Endothelial cell (in vitro differentiated cells): ENCODE results near the gene TNIK. TPM values are rescaled to one million over a fixed set of nuclear protein-coding genes. Genes with fewer than 3 reads are reported as not detected.

Experiments used
- DNase-seq: peaks from one replicate; pipeline ENCODE4 v3.0.0; 2021; ENCODE audit warnings: low spot score
- H3K27ac Mint-ChIP-seq: one replicate; pipeline ENCODE4 v1.8.0; 2021; ENCODE audit warnings: mixed read lengths, inconsistent platforms; ENCODE audit not compliant: unreplicated experiment
- H3K27me3 Mint-ChIP-seq: one replicate; pipeline ENCODE4 v1.8.0; 2021; ENCODE audit warnings: mild to moderate bottlenecking, moderate library complexity, mixed read lengths, inconsistent platforms; ENCODE audit not compliant: unreplicated experiment
- H3K36me3 Mint-ChIP-seq: one replicate; pipeline ENCODE4 v1.8.0; 2021; ENCODE audit warnings: mild to moderate bottlenecking, low read depth, mixed read lengths, inconsistent platforms; ENCODE audit not compliant: unreplicated experiment
- H3K4me1 Mint-ChIP-seq: one replicate; pipeline ENCODE4 v1.8.0; 2021; ENCODE audit warnings: mild to moderate bottlenecking, mixed read lengths, inconsistent platforms; ENCODE audit not compliant: unreplicated experiment
- H3K4me3 Mint-ChIP-seq: one replicate; pipeline ENCODE4 v1.8.0; 2021; ENCODE audit warnings: mild to moderate bottlenecking, mixed read lengths, inconsistent platforms; ENCODE audit not compliant: unreplicated experiment
- H3K9me3 Mint-ChIP-seq: one replicate; pipeline ENCODE4 v1.8.0; 2021; ENCODE audit warnings: mixed read lengths, inconsistent platforms; ENCODE audit not compliant: unreplicated experiment
- CTCF ChIP-seq: fragments of 200-600 bp; sonication (generic); IDR thresholded peaks from one replicate; pipeline ENCODE4 v1.5.0; 2021; ENCODE audit warnings: antibody characterized with exemption; ENCODE audit not compliant: unreplicated experiment
- total RNA-seq: library from RNA; stranded (reverse); fragmentation: NEBNext Ultra II Directional; extraction: Animal tissue kit (Norgen Biotek cat#: 25700); gene quantifications from one replicate; pipeline ENCODE4 v1.2.1, GENCODE V29; 2021; ENCODE audit not compliant: unreplicated experiment

Gene TNIK
- total RNA-seq, 1 donor from 2014 or later, result 67.0 TPM

GRCh38 chr3:171058058-171058457 lies 402.1 kb downstream of the TNIK start:
- Mint-ChIP-seq H3K4me1 (no peaks in the 10 kb centered on the region), H3K9me3 (no peaks in the 10 kb centered on the region), H3K27ac (no peak overlapping the region), H3K36me3 (no peaks in the 10 kb centered on the region), H3K4me3 (no peak overlapping the region), H3K27me3 (no peaks in the 10 kb centered on the region)
- no peak for DNase-seq
- TF ChIP-seq CTCF, result no peak

- H3K27ac Mint-ChIP-seq, result no peak overlapping the region
- H3K27me3 Mint-ChIP-seq, result peaks cover 1% of the 10 kb centered on the region
- no peak for TF ChIP-seq CTCF
- no peak overlapping the region for H3K4me3 Mint-ChIP-seq
- no peak for DNase-seq
- no peaks in the 10 kb centered on the region for H3K36me3 Mint-ChIP-seq
- no peaks in the 10 kb centered on the region for H3K4me1 Mint-ChIP-seq
- no peaks in the 10 kb centered on the region for H3K9me3 Mint-ChIP-seq
Observed at GRCh38 chr3:171057072-171057471, 403.1 kb downstream of the TNIK start.

DNA sequence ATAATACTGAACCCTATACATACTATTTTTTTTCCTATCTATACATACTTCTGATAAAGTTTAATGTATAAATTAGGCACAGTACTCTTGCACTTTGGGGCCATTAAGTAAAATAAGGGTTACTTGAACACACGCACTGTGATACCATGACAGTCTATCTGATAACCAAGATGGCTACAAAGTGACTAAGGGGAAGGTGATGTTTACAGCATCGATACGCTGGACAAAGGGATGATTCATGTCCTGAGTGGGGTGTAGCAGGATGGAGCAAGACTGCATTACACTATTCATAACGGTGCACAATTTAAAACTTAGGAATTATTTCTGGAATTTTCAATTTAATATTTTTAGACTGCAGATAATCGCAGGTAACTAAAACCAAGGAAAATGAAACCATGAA lies 403.7 kb downstream of the TNIK start:
- DNase-seq, result no peak
- H3K27me3 Mint-ChIP-seq, result peaks cover 2% of the 10 kb centered on the region
- H3K27ac Mint-ChIP-seq, result no peak overlapping the region
- H3K9me3 Mint-ChIP-seq, result no peaks in the 10 kb centered on the region
- no peak for TF ChIP-seq CTCF
- no peak overlapping the region for H3K4me3 Mint-ChIP-seq
- no peaks in the 10 kb centered on the region for H3K4me1 Mint-ChIP-seq
- H3K36me3 Mint-ChIP-seq, result no peaks in the 10 kb centered on the region

DNA sequence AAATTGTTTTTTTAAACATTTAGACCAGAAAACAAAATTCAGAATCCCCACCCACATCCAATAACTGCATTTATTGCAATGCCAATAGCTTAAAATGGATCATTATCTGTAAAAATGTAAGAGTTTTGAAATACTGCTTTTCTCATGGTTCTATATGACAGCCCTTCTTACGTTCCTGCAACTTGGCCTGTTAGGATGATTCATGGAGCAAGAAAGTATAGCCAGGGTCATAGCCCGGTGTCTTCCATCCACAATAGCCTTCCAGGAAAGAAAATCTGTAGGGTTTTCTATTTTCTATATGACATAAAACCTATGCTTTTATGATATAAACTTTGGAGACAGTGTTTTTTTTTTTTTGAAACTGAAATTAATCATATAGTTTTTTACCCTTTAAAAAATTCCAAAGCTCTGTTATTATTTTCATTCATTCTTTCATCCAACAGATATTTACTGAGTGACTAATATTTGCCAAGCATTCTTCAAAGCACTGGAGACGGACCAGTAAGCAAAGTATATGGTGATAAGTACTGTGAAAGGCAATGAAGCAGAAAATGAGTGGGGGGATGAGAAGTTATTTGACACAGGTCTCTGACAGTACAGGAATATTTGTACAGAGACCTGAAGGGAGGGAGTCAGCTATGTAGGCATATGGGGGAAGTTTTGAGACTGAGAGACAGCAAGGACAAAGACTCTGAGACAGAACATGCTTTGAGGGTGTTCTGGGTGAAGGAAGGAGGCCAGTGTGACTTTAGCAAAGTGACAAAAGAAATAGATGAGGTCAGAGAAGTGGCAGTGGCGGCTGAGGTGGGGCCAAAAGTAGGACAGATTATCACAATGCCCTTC lies 404.6 kb downstream of the TNIK start:
- DNase-seq, result no peak
- Mint-ChIP-seq H3K36me3 (no peaks in the 10 kb centered on the region), H3K27me3 (peaks cover 2% of the 10 kb centered on the region), H3K4me3 (no peak overlapping the region), H3K9me3 (no peaks in the 10 kb centered on the region), H3K27ac (no peak overlapping the region), H3K4me1 (no peaks in the 10 kb centered on the region)
- no peak for TF ChIP-seq CTCF

GRCh38 chr3:171054921-171055320 lies 405.3 kb downstream of the TNIK start:
- Mint-ChIP-seq H3K9me3 (no peaks in the 10 kb centered on the region), H3K36me3 (no peaks in the 10 kb centered on the region), H3K27ac (no peak overlapping the region), H3K4me1 (no peaks in the 10 kb centered on the region), H3K4me3 (no peak overlapping the region), H3K27me3 (peaks cover 2% of the 10 kb centered on the region)
- DNase-seq, result no peak
- TF ChIP-seq CTCF, result no peak
